WI38 (cell line): ENCODE results near the gene BMPR1A.

Experiments used
- H3K4me3 ChIP-seq: 2 replicates; pipeline ENCODE4 v1.5.1; 2011; ENCODE audit warnings: low read depth, mild to moderate bottlenecking, control low read depth, low read length
- CTCF ChIP-seq: IDR thresholded peaks from 2 replicates; pipeline ENCODE4 v1.5.1; 2012; ENCODE audit warnings: low read depth, mild to moderate bottlenecking, control low read depth, low read length

Gene BMPR1A

GRCh38 chr10:86756511-86757112 is at the start of gene BMPR1A:
Gene BMPR1A (plus strand): TSS chr10:86756619. CDS start chr10:86876019, 119,400 bp downstream.
- H3K4me3 ChIP-seq = peak within 1 kb of the TSS; percentile 92
- TF ChIP-seq CTCF = no peak

GRCh38 chr10:86706977-86707376 is 49.4 kb upstream of the BMPR1A start:
- H3K4me3 ChIP-seq = no peak overlapping the region
- no peak for TF ChIP-seq CTCF

- no peak for TF ChIP-seq CTCF
These were observed 48.9 kb upstream of the BMPR1A start for GRCh38 chr10:86707505-86707904.

GRCh38 chr10:86708068-86708782 is 48.2 kb upstream of the BMPR1A start:
- no peak overlapping the region for H3K4me3 ChIP-seq
- TF ChIP-seq CTCF = no peak

More at GRCh38 chr10:86707505-86707904, 48.9 kb upstream of the BMPR1A start:
- H3K4me3 ChIP-seq = no peak overlapping the region

GRCh38 chr10:86708783-86709380 is 47.5 kb upstream of the BMPR1A start:
- no peak for TF ChIP-seq CTCF
- no peak overlapping the region for H3K4me3 ChIP-seq

- TF ChIP-seq CTCF = no peak
- no peak overlapping the region for H3K4me3 ChIP-seq
These were observed 46.8 kb upstream of the BMPR1A start for GRCh38 chr10:86709396-86710185.
